Heart right ventricle (tissue), 16 donors: ENCODE data around the gene THAP12. TPM values are rescaled to one million over a fixed set of nuclear protein-coding genes. Genes with fewer than 3 reads are reported as not detected.

ENCODE experiments used
- ATAC-seq, 8 donors: fragments of 200-7000 bp; cut with Tn5 transposase; one replicate each; pipeline ENCODE4 v1.9.1; 2020; ENCODE audit warnings: mild to moderate bottlenecking in 8 of 8, moderate library complexity in 8 of 8, moderate number of reproducible peaks in 1 of 8
- DNase-seq, 2 donors: peaks; one replicate each; pipeline ENCODE4 v3.0.0-alpha.2; 2020
- H3K27ac ChIP-seq, 10 donors: fragments of 200-600 bp; sonication (generic) in 2 of 10; one replicate each; pipeline versions ENCODE4 v1.5.0 to v1.8.0; 2020 to 2022; ENCODE audit warnings: mild to moderate bottlenecking in 3 of 10
- H3K27me3 ChIP-seq, 7 donors: fragments of 200-600 bp; one replicate each; pipeline ENCODE4 v1.8.0; 2021 to 2022; ENCODE audit warnings: mild to moderate bottlenecking in 2 of 7
- H3K36me3 ChIP-seq, 9 donors: fragments of 200-600 bp; sonication (generic) in 1 of 9; one replicate each; pipeline versions ENCODE4 v1.5.0 to v1.8.0; 2020 to 2022; ENCODE audit warnings: mild to moderate bottlenecking in 2 of 9
- H3K4me1 ChIP-seq, 9 donors: fragments of 200-600 bp; sonication (generic) in 1 of 9; one replicate each; pipeline versions ENCODE4 v1.5.0 to v1.8.0; 2020 to 2022; ENCODE audit warnings: mild to moderate bottlenecking in 4 of 9
- H3K4me3 ChIP-seq, 10 donors: fragments of 200-600 bp; sonication (generic) in 2 of 10; one replicate each; pipeline versions ENCODE4 v1.5.0 to v1.8.0; 2020 to 2022; ENCODE audit warnings: mild to moderate bottlenecking in 7 of 10, moderate library complexity in 2 of 10
- H3K9me3 ChIP-seq, 11 donors: fragments of 200-600 bp in 10 of 11; sonication (generic) in 2 of 11; one replicate each; pipeline versions ENCODE4 v1.5.0 to v1.8.0; 2013 to 2022; ENCODE audit warnings: mild to moderate bottlenecking in 2 of 11, control low read depth in 1 of 11, moderate library complexity in 1 of 11
- WGBS, 2 donors: extraction: QIAGEN DNeasy Blood & Tissue Kit; methylation state at CpG; one replicate each; pipeline ENCODE4 v1.1.7; 2013; ENCODE audit warnings: inconsistent platforms in 1 of 2; 5-methylcytosine and 5-hydroxymethylcytosine counted together
- intact Hi-C, 10 donors: fragments of 100-400 bp; cut with DNase I; formaldehyde crosslinking; loops; one replicate each; pipeline versions ENCODE4 v1.11.1 to v1.14.2; 2022
- polyA plus RNA-seq, 2 donors: library from polyadenylated mRNA; stranded (reverse); fragments of 200-250 nt; gene quantifications; one replicate each; pipeline ENCODE4 v1.2.3, GENCODE V29; 2013
- total RNA-seq, 10 donors: library from RNA; stranded (reverse); fragmentation: NEBNext Ultra II Directional in 3 of 10; extraction: Animal tissue kit (Norgen Biotek cat#: 25700) in 3 of 10; gene quantifications; one replicate each; pipeline versions ENCODE4 v1.2.1 to v1.2.4, GENCODE V29; 2021 to 2023
- TF ChIP-seq, protein P1 (sequence below), 9 donors: fragments of 200-600 bp; sonication (generic) in 2 of 9; IDR thresholded peaks; one replicate each; pipeline versions ENCODE4 v1.5.0 to v1.8.0; 2021 to 2022; ENCODE audit warnings: antibody characterized with exemption in 9 of 9, mild to moderate bottlenecking in 5 of 9, moderate library complexity in 1 of 9
- donor health status: Arrhythmogenic right ventricular cardiomyopathy.
- donor health status: ischemic (EF 13 %, LVEDD 7.1; RV severe dilation, severe dysfunction).
- donor health status: healthy with polysubstance abuse.
- donor health status: DM: no; HTN: yes; CAD: no.
- donor health status: DM: no; HTN: no; CAD: no.
- donor health status: ischemic (EF 25% LVEDD 6.9; RV normal size, moderate dysfunction).
- donor health status: ischemic (EF 25% LVEDD 5.7; RV mildly dilated, moderate dysfunction).
- donor health status: healthy.
- donor health status: DM: yes; HTN: yes; CAD: no.
- donor health status: Ischemic cardiomyopathy.
- donor health status: ischemic (EF 35%, LVEDD 5.7; RV mildly dilated, moderate dysfunction).
- donor health status: nonischemic (EF 11% LVEDD 7.7; RV severe dilation, severe dysfunction).
- donor health status: DM: yes; HTN: yes; CAD: no.
- donor health status: PGD.
- donor health status: ischemic (EF 29% LVEDD 5.4; RV normal size, mild dysfunction).
- donor health status: nonischemic (EF 23%, LVEDD 6.1; RV moderate dilation, normal function).

Gene THAP12
- total and polyA plus RNA-seq, 12 donors, result 11.2 to 25.8 (median 22.1) TPM

- WGBS, 2 donors, result 71 to 75% methylated on average over 6 of the region's 6 CpGs
- Histone ChIP-seq H3K9me3 (no peaks in the 10 kb centered on the region), H3K36me3 (no peaks in the 10 kb centered on the region), H3K27ac (no peak overlapping the region), H3K4me1 (no peaks in the 10 kb centered on the region), H3K27me3 (no peaks in the 10 kb centered on the region), H3K4me3 (no peak overlapping the region)
- DNase-seq (no peak), ATAC-seq (no peak)
- intact Hi-C loops, result no loop called here
- TF ChIP-seq, protein P1, sequence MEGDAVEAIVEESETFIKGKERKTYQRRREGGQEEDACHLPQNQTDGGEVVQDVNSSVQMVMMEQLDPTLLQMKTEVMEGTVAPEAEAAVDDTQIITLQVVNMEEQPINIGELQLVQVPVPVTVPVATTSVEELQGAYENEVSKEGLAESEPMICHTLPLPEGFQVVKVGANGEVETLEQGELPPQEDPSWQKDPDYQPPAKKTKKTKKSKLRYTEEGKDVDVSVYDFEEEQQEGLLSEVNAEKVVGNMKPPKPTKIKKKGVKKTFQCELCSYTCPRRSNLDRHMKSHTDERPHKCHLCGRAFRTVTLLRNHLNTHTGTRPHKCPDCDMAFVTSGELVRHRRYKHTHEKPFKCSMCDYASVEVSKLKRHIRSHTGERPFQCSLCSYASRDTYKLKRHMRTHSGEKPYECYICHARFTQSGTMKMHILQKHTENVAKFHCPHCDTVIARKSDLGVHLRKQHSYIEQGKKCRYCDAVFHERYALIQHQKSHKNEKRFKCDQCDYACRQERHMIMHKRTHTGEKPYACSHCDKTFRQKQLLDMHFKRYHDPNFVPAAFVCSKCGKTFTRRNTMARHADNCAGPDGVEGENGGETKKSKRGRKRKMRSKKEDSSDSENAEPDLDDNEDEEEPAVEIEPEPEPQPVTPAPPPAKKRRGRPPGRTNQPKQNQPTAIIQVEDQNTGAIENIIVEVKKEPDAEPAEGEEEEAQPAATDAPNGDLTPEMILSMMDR (IDR thresholded peaks at IDR 0.05), result no peak
These were observed 10.1 kb upstream of the THAP12 start for GRCh38 chr11:76391021-76391420.

DNA sequence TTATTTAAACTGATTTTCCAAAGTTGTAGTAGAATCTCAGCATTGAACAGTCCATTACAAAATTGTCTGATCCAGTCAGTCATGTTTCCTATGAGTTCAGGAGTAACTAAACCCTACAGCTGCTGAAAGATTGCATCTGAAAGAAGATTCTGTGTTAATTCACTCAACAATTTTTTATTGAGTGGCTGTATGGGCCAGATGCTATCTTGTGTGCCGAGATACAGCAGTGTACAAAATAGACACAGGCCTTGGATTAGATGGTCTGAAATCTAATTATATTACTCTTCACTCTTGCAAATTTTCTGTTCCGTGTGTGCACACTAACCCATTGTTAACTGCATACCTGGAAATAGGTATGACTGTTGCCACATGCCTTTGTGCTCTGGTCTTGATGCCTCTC, 7.5 kb upstream of the THAP12 start:
- ATAC-seq, result no peak
- intact Hi-C loops, result loop anchor here in 1 of 10 donors (10.0 kb wide), 1 partner anchor 56 kb away; the partner anchor contains the start of gene EMSY

GRCh38 chr11:76385903-76386302, 5.0 kb upstream of the THAP12 start:
- WGBS, 2 donors, result 72 to 78% methylated on average over 5 of the region's 5 CpGs
- intact Hi-C loops, result loop anchor here in 1 of 10 donors (10.0 kb wide), 1 partner anchor 59 kb away; the partner anchor contains the start of gene EMSY
- no peak overlapping the region for H3K4me3 ChIP-seq
- no peaks in the 10 kb centered on the region for H3K36me3 ChIP-seq
- no peak overlapping the region for H3K27ac ChIP-seq
- peaks cover 0 to 19% (median 15%) of the 10 kb centered on the region in 9 donors for H3K4me1 ChIP-seq
- H3K27me3 ChIP-seq, result no peaks in the 10 kb centered on the region
- no peak for ATAC-seq
- TF ChIP-seq, protein P1 (IDR thresholded peaks at IDR 0.05), result no peak
- no peak for DNase-seq
- no peaks in the 10 kb centered on the region for H3K9me3 ChIP-seq

More for the DNA sequence above, 7.5 kb upstream of the THAP12 start:
- H3K9me3 ChIP-seq, result no peaks in the 10 kb centered on the region
- H3K27ac ChIP-seq, result no peak overlapping the region
- no peaks in the 10 kb centered on the region for H3K36me3 ChIP-seq
- H3K4me1 ChIP-seq, result no peaks in the 10 kb centered on the region
- no peak for DNase-seq
- no peak overlapping the region for H3K4me3 ChIP-seq
- H3K27me3 ChIP-seq, result no peaks in the 10 kb centered on the region
- TF ChIP-seq, protein P1 (IDR thresholded peaks at IDR 0.05), result no peak
- WGBS, 2 donors, result 89 to 92% methylated on average over 2 of the region's 2 CpGs

DNA sequence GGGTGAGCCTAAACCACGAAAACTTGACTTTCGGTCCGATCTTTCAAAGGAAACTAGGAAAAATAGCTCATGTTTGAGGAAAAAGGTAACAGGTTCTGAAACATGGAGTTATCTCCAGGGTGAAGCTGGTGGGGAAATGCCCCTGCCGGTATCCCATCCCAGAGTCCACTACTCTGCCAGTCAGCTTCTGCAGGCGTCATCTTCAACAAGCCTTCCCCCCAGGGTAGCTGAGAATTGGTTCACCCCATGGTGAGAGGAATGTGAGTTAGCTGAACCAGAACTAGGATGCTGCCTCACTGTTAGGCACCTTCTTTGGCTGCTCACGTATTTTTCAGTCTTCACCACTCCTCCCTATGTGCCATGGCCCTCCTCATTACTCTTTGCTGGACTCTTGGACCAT, 1.3 kb upstream of the THAP12 start:
- no peak overlapping the region for H3K27ac ChIP-seq
- ATAC-seq, result no peak
- H3K36me3 ChIP-seq, result no peaks in the 10 kb centered on the region
- 83 to 89% methylated on average over 6 of the region's 6 CpGs for WGBS, 2 donors
- H3K4me3 ChIP-seq, result peak overlapping the region in 3 of 10 donors; percentile 67 to 93 (median 91)
- peaks cover 2 to 42% (median 30%) of the 10 kb centered on the region in 9 donors for H3K4me1 ChIP-seq
- TF ChIP-seq, protein P1 (IDR thresholded peaks at IDR 0.05), result no peak
- H3K27me3 ChIP-seq, result no peaks in the 10 kb centered on the region
- no peaks in the 10 kb centered on the region for H3K9me3 ChIP-seq
- intact Hi-C loops, result loop anchor here in 5 of 10 donors (5.0 to 10.0 kb wide), 3 partner anchors 60 to 175 kb away; partner anchors contain the start of genes EMSY (in 1 of the 5) and WNT11 (in 1 of the 5)
- no peak for DNase-seq
